HepG2 (cell line): Measurements from ENCODE around the gene SLC25A45. TPM values are rescaled to one million over a fixed set of nuclear protein-coding genes. Genes with fewer than 3 reads are reported as not detected.

Experiments used
- ATAC-seq: fragments of 200-7000 bp; cut with Tn5 transposase; 3 replicates; pipeline ENCODE4 v1.9.1; 2020; ENCODE audit warnings: mild to moderate bottlenecking, moderate library complexity
- BruUV-seq: library from RNA; stranded (reverse); fragments of 400-500 nt; replicated peaks from 2 replicates; lab custom pipeline; 2021; lab: Mats Ljungman, UMichigan
- CTCF ChIA-PET: fragments of 300-600 bp; formaldehyde crosslinking; extraction: SDS; loops from one replicate; lab custom pipeline; 2021; ENCODE audit warnings: low total read pairs, inconsistent platforms, low intra/inter-chr PET ratio; lab: Yijun Ruan, JAX
- POLR2A ChIA-PET: fragments of 350-600 bp; sonication (Branson Sonifier 250); formaldehyde crosslinking; loops from one replicate; lab custom pipeline; 2020; ENCODE audit warnings: antibody characterized with exemption, inconsistent platforms; lab: Yijun Ruan, JAX
- DNase-seq: peaks from one replicate; pipeline ENCODE4 v3.0.0-alpha.2; 2015; ENCODE audit warnings: low spot score
- FAIRE-seq: peaks from 3 replicates; lab custom pipeline; 2011; peaks lifted over from hg19 to GRCh38; lab: Jason Lieb, UNC
- H2AFZ ChIP-seq: one replicate; pipeline ENCODE4 v1.6.1; 2011; ENCODE audit warnings: low read length, inconsistent platforms
- H3K27ac ChIP-seq: fragments of 300-600 bp; 3 replicates; pipeline ENCODE4 v1.8.0; 2011; ENCODE audit warnings: mixed run types, mild to moderate bottlenecking, mixed read lengths, low read length, inconsistent platforms; ENCODE audit not compliant: insufficient read depth; ENCODE audit errors: extremely low read length
- H3K27me3 ChIP-seq, 2 experiments: fragments of 200-600 bp in 1 of 2; 2 replicates in 1 of 2; 3 replicates in 1 of 2; pipeline versions ENCODE4 v1.6.0 to v1.8.0; 2011; ENCODE audit warnings: low read length in 2 of 2, mild to moderate bottlenecking in 2 of 2, moderate library complexity in 2 of 2, inconsistent platforms in 1 of 2; ENCODE audit not compliant: insufficient read depth in 2 of 2, control insufficient read depth in 1 of 2
- H3K36me3 ChIP-seq, 2 experiments: fragments of 200-600 bp in 1 of 2; replicated peaks in 1 of 2; 2 replicates in 1 of 2; 3 replicates in 1 of 2; pipeline versions ENCODE4 v1.5.1 to v1.8.0; 2011; ENCODE audit warnings: low read length in 2 of 2, inconsistent platforms in 1 of 2; ENCODE audit not compliant: insufficient read depth in 2 of 2, control insufficient read depth in 1 of 2
- H3K4me1 ChIP-seq: 2 replicates; pipeline ENCODE4 v1.5.1; 2012; ENCODE audit warnings: low read length, inconsistent platforms; ENCODE audit not compliant: insufficient read depth
- H3K4me2 ChIP-seq: 2 replicates; pipeline ENCODE4 v1.6.0; 2011; ENCODE audit warnings: low read depth, low read length, inconsistent platforms
- H3K4me3 ChIP-seq, 3 experiments: fragments of 200-600 bp in 1 of 3; sonication (generic), shearing (Covaris generic) in 1 of 3; replicated peaks in 1 of 3; 2 replicates each; pipeline ENCODE4 v1.5.1; 2011 to 2016; ENCODE audit warnings: low read length in 3 of 3, inconsistent platforms in 2 of 3, low read depth in 2 of 3, mild to moderate bottlenecking in 2 of 3, control low read depth in 1 of 3, mixed read lengths in 1 of 3; ENCODE audit not compliant: insufficient read depth in 1 of 3
- H3K79me2 ChIP-seq: one replicate; pipeline ENCODE4 v1.6.1; 2011; ENCODE audit warnings: low read length, inconsistent platforms; ENCODE audit not compliant: insufficient read depth
- H3K9ac ChIP-seq: 2 replicates; pipeline ENCODE4 v1.6.0; 2011; ENCODE audit warnings: mild to moderate bottlenecking, low read depth, low read length, inconsistent platforms; ENCODE audit not compliant: insufficient read depth
- H3K9me3 ChIP-seq: 2 replicates; pipeline ENCODE4 v1.5.1; 2012; ENCODE audit warnings: mild to moderate bottlenecking, low read length
- H4K20me1 ChIP-seq: 2 replicates; pipeline ENCODE4 v1.6.0; 2011; ENCODE audit warnings: inconsistent platforms, mild to moderate bottlenecking, low read length, moderate library complexity; ENCODE audit not compliant: insufficient read depth
- IKZF1 ChIP-seq: fragments of 450-650 bp; IDR thresholded peaks from 2 replicates; pipeline ENCODE4 v1.7.1; 2016
- KDM1A ChIP-seq: IDR thresholded peaks from 2 replicates; pipeline ENCODE4 v1.6.1; 2016; ENCODE audit warnings: missing compliant biosample characterization
- MAZ ChIP-seq, 2 experiments: sonication (generic) in 1 of 2; formaldehyde crosslinking in 1 of 2; IDR thresholded peaks; 2 replicates each; pipeline versions ENCODE4 v1.5.0 to v1.6.1; 2012 to 2020; ENCODE audit warnings: low read depth in 2 of 2, mild to moderate bottlenecking in 2 of 2, borderline replicate concordance in 1 of 2, improper control_type of control experiment in 1 of 2, low read length in 1 of 2, missing genetic modification reagents in 1 of 2, moderate library complexity in 1 of 2
- SNAI1 ChIP-seq: sonication (generic); formaldehyde crosslinking; IDR thresholded peaks from 2 replicates; pipeline ENCODE4 v1.5.0; 2020; ENCODE audit warnings: mild to moderate bottlenecking, missing genetic modification reagents, borderline replicate concordance
- SRF ChIP-seq: IDR thresholded peaks from 2 replicates; pipeline ENCODE4 v1.6.1; 2011; ENCODE audit warnings: mild to moderate bottlenecking, low read depth, low read length, moderate library complexity
- ZBTB33 ChIP-seq: sonication (generic); formaldehyde crosslinking; IDR thresholded peaks from 2 replicates; pipeline ENCODE4 v1.4.0; 2020; ENCODE audit warnings: missing genetic modification reagents
- ZMYM2 ChIP-seq: sonication (generic); formaldehyde crosslinking; IDR thresholded peaks from 2 replicates; pipeline ENCODE4 v1.8.0; 2022; ENCODE audit warnings: mild to moderate bottlenecking, missing genetic modification reagents
- ZNF234 ChIP-seq: sonication (generic); formaldehyde crosslinking; conservative IDR thresholded peaks from 2 replicates; pipeline ENCODE4 v1.5.1; 2020; ENCODE audit warnings: mild to moderate bottlenecking, missing genetic modification reagents
- ZNF326 ChIP-seq: sonication (generic); formaldehyde crosslinking; IDR thresholded peaks from 2 replicates; pipeline ENCODE4 v1.4.0; 2020; ENCODE audit warnings: missing genetic modification reagents, borderline replicate concordance
- ZNF333 ChIP-seq: sonication (generic); formaldehyde crosslinking; IDR thresholded peaks from 2 replicates; pipeline ENCODE4 v1.4.0; 2020; ENCODE audit warnings: mild to moderate bottlenecking, missing genetic modification reagents, borderline replicate concordance
- ZNF768 ChIP-seq: sonication (generic); formaldehyde crosslinking; IDR thresholded peaks from 2 replicates; pipeline ENCODE4 v1.4.0; 2020; ENCODE audit warnings: missing genetic modification reagents
- WGBS: methylation state at CpG from one replicate; pipeline ENCODE4 v1.1.6; 2017; ENCODE audit warnings: low lambda C conversion rate; 5-methylcytosine and 5-hydroxymethylcytosine counted together
- in situ Hi-C: cut with HindIII; loops from 2 replicates; pipeline ENCODE4 v1.10.0; 2017; ENCODE audit warnings: low pct_unique_long_range_greater_than_20kb; ENCODE audit not compliant: extremely low pct_ligation_motif_present
- intact Hi-C: fragments of 100-400 bp; cut with micrococcal nuclease; formaldehyde crosslinking; loops from one replicate; pipeline ENCODE4 v1.10.0; 2022; ENCODE audit not compliant: unreplicated experiment
- polyA plus RNA-seq, 8 experiments: library from polyadenylated mRNA; depleted of rRNA in 3 of 8; stranded (reverse) in 7 of 8; unstranded in 1 of 8; fragments of >200 nt; fragmentation: Illumina TruSeq in 4 of 8; extraction: Trizol in 4 of 8; gene quantifications; 2 replicates each; pipeline versions ENCODE4 v1.2.1 to v1.2.3, GENCODE V29; 2011 to 2016; ENCODE audit warnings: low read depth in 4 of 8, missing spikeins in 1 of 8, mixed read lengths in 1 of 8; ENCODE audit not compliant: insufficient read depth in 1 of 8
- total RNA-seq, 5 experiments: library from RNA; depleted of rRNA; stranded (reverse); fragments of >200 nt; fragmentation: Illumina TruSeq; extraction: Trizol; gene quantifications; 2 replicates each; pipeline ENCODE4 v1.2.3, GENCODE V29; 2016; ENCODE audit warnings: low read depth in 1 of 5
- TF ChIP-seq, protein P1 (sequence below): sonication (generic); formaldehyde crosslinking; IDR thresholded peaks from 2 replicates; pipeline ENCODE4 v1.9.0; 2022; ENCODE audit warnings: missing genetic modification reagents, mild to moderate bottlenecking, borderline replicate concordance
- TF ChIP-seq, protein P2 (sequence below): sonication (generic); formaldehyde crosslinking; IDR thresholded peaks from 2 replicates; pipeline ENCODE4 v1.5.1; 2020; ENCODE audit warnings: missing genetic modification reagents, mild to moderate bottlenecking, borderline replicate concordance

Gene SLC25A45
- total and polyA plus RNA-seq, 2 of the 13 experiments (the other 11 are each of a cell fraction or from before 2014, with no cell fraction given): 1.2 to 3.4 TPM

GRCh38 chr11:65386307-65387140 lies 4.1 kb upstream of the SLC25A45 start, which contains the start of gene FRMD8 (continued):
- TF ChIP-seq, protein P1, sequence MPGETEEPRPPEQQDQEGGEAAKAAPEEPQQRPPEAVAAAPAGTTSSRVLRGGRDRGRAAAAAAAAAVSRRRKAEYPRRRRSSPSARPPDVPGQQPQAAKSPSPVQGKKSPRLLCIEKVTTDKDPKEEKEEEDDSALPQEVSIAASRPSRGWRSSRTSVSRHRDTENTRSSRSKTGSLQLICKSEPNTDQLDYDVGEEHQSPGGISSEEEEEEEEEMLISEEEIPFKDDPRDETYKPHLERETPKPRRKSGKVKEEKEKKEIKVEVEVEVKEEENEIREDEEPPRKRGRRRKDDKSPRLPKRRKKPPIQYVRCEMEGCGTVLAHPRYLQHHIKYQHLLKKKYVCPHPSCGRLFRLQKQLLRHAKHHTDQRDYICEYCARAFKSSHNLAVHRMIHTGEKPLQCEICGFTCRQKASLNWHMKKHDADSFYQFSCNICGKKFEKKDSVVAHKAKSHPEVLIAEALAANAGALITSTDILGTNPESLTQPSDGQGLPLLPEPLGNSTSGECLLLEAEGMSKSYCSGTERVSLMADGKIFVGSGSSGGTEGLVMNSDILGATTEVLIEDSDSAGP (CRISPR knock-in tag): peak; percentile 74; the same call in 1 of the 2 replicates
- TF ChIP-seq ZNF333 (CRISPR knock-in tag) (0 out of 2 replicates have a peak, but pooled peaks have one; percentile 62), ZNF234 (CRISPR knock-in tag) (peak; percentile 92; the same call in 1 of the 2 replicates), MAZ (IDR thresholded peaks at IDR 0.05; ENCODE audit: borderline replicate concordance, low read depth, low read length) (no peak), MAZ (CRISPR knock-in tag; IDR thresholded peaks at IDR 0.05; ENCODE audit: low read depth) (peak; percentile 73), ZNF768 (CRISPR knock-in tag) (peak; percentile 59; the same call in 1 of the 2 replicates)

DNA sequence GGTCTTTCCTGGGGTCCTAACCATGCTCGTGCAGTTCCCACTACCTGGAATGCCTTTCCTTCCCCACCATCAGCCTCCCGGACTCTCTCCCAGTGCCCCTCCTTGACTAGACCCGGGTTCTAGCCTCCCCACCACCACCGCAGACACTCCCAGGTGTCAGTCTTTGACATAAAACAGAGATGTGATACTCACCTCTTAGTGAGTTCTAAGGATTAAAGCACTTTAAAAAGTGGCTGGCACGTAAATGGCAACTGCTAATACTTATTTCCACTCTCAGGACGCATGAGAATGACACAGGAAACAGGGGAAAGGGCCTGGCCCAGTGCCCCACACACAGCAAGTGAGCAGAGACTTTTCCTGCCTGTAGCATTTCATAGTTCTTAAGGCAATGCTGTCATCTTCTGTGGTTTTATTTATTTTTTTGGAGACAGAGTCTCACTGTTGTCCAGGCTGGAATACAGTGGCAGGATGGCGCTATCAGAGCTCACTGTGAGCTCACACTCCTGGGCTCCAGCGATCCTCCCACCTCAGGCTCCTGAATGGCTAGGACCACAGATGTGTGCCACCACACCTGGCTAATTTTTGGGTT lies 1.9 kb upstream of the SLC25A45 start:
- Histone ChIP-seq H3K9me3 (no peaks in the 10 kb centered on the region), H3K9ac (no peak overlapping the region), H3K27ac (peak overlapping the region; percentile 26), H2AFZ (no peak overlapping the region), H3K36me3 (no peaks in the 10 kb centered on the region), H4K20me1 (no peaks in the 10 kb centered on the region), H3K27me3 (no peaks in the 10 kb centered on the region; a peak in 1 of 5 replicates), H3K4me1 (peaks cover 88% of the 10 kb centered on the region), H3K4me3 (peak overlapping the region in 1 of 3 experiments; percentile 34; a peak in 2 of 6 replicates), H3K4me2 (peak overlapping the region; percentile 95), H3K79me2 (no peaks in the 10 kb centered on the region)
- BruUV-seq: no TSS peak
- ChIA-PET POLR2A (interaction anchor here (0.6 to 16.8 kb wide), 17 partner anchors 13 to 145 kb away, joined by 3 to 433 read pairs (median 6); partner anchors contain the start of genes DPF2, MALAT1 and NEAT1), CTCF (no interaction called here)
- WGBS: 48% methylated on average over 8 of the region's 8 CpGs
- DNase-seq: no peak
- in situ Hi-C loops (loop anchor here (5.0 kb wide), 1 partner anchor 33 kb away; no protein-coding TSS in a partner anchor), intact Hi-C loops (no loop called here)
- FAIRE-seq: no peak
- ATAC-seq: no peak
- TF ChIP-seq, protein P2, sequence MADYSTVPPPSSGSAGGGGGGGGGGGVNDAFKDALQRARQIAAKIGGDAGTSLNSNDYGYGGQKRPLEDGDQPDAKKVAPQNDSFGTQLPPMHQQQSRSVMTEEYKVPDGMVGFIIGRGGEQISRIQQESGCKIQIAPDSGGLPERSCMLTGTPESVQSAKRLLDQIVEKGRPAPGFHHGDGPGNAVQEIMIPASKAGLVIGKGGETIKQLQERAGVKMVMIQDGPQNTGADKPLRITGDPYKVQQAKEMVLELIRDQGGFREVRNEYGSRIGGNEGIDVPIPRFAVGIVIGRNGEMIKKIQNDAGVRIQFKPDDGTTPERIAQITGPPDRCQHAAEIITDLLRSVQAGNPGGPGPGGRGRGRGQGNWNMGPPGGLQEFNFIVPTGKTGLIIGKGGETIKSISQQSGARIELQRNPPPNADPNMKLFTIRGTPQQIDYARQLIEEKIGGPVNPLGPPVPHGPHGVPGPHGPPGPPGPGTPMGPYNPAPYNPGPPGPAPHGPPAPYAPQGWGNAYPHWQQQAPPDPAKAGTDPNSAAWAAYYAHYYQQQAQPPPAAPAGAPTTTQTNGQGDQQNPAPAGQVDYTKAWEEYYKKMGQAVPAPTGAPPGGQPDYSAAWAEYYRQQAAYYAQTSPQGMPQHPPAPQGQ (CRISPR knock-in tag): no peak
- TF ChIP-seq SRF (no peak), KDM1A (CRISPR knock-in tag) (no peak), SNAI1 (CRISPR knock-in tag) (no peak), ZBTB33 (peak; percentile 72; the same call in 1 of the 2 replicates), IKZF1 (no peak), ZMYM2 (CRISPR knock-in tag) (0 out of 2 replicates have a peak, but pooled peaks have one; percentile 39), MAZ (IDR thresholded peaks at IDR 0.05; ENCODE audit: borderline replicate concordance, low read depth, low read length) (no peak), MAZ (CRISPR knock-in tag; IDR thresholded peaks at IDR 0.05; ENCODE audit: low read depth) (0 out of 2 replicates have a peak, but pooled peaks have one; percentile 24), ZNF326 (CRISPR knock-in tag) (no peak)
